Muscle of back (tissue), 11 donors: Measurements from ENCODE around the gene UBAC2. TPM values are rescaled to one million over a fixed set of nuclear protein-coding genes. Genes with fewer than 3 reads are reported as not detected.
"Not testable (repeated sequence)": the region's sequence is repeated elsewhere in the genome, so short reads cannot be mapped to it uniquely, and the experiment has no call there.

ENCODE experiments used
- DNase-seq, 3 donors: peaks; one replicate each; pipeline versions ENCODE4 v3.0.0 to v3.0.0-alpha.2; 2013
- polyA plus RNA-seq, 10 donors: library from polyadenylated mRNA; unstranded; fragments of 120-200 nt; gene quantifications; one replicate each; pipeline ENCODE4 v1.2.1, GENCODE V29; 2013; ENCODE audit not compliant: insufficient read length in 10 of 10

UBAC2 gene
- polyA plus RNA-seq, 10 donors: 70.5 to 93.7 (median 80.4) TPM

DNA sequence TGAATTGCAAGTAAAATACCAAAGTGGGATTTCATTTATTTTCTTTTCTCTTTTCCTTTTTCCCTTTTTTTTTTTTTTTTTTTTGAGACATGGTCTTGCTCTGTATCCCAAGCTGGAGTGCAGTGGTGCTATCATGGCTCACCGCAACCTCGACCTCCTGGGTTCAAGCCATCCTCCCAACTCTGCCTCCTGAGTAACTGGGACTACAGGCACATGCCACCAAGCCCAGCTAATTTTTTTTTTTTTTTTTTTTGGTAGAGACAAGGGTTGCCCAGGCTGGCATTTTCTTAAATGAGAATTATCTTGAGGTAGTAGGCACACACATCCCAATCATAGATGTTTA lies 175.1 kb downstream of the UBAC2 start:
- no peak for DNase-seq

DNA sequence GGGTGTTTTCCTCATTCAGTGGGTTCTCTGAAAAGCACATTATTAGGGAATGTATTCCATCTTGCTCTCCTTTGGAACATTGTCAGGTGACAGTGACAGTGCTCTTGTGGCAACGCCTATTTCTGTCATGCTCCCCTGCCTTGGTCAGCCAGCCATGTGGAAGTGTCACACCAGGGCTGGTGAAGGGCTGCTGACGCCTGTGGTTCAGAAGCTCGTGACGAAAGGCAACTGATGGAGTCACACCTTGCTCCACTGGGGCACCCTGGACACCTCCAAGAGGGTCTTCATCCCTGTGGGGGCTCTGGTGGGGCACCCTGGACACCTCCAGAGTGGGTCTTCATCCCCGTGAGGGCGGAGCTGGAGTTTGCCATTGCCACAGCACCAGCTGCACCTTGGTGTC lies 175.5 kb downstream of the UBAC2 start:
- no peak for DNase-seq

DNA sequence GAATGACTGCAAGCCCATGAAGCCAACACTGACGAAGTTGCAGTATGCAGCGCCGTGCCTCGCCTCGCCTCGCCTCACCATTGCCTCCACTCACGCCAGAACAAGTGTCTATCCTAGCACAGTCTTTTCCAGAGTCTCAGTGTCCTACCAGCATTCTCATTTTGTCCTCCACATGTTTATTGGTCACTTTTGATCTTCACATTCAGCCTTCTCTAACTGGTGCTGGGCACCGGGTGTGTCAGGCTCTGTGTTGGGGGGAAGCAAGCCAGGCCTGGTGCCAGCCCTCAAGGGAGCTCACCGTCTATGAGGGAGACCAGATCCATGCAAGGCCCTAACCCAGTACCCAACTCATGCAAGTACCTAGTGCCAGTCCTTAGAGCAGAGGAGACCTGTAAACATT lies 176.3 kb downstream of the UBAC2 start:
- DNase-seq: no peak

DNA sequence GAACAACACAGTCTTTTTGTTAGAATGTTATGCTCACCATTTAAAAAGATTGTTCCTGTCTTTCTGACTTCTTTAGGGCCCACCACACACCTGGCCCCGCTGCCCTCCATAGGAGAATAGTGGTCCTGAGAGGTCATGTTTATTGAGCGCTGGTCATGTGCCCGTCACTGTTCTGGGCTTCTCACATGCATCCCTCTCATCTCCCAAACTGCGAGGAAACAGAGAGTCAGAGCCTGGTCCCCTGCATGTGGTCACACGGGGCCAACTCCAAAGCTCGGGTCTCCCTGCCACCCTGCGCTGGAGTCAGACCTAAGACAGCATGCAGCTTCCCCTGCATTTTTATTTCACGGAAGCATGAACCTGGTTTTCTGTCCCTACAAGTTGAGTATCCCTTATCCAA lies 177.0 kb downstream of the UBAC2 start:
- no peak for DNase-seq

DNA sequence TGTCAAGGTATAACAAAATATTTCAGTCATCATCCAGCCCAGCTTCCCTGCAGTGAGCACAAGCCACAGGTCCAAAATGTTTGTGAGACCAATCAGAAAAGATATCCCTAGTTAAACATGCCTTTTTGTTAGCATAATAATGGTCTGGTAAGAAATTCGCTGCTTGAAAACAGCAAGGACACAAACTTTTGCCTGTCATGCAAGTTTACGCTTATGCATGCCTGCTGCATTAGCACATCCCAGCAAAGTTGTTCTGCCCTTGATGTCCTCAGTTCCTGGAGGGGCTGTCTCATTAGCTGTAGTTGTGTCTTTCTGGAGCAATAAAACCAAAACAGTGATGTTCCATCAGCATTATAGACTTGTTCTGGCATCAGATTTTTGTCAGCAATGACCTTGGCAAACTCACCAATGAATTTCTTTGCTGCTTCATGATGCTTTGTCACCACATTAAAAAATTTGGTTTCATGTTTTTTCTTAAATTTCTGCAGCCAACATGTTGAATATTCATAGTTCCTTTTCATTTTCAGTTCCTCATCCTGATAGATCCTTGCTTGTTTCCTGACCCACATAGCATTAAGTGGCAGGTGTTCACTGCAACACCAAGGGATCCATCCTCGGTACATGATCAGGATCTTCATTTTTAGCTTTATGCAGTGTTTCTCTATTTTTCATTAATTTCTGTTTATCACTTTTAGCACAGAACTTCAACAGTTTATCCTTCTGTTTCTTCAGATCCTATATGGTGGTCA lies 178.5 kb downstream of the UBAC2 start:
- no peak for DNase-seq

DNA sequence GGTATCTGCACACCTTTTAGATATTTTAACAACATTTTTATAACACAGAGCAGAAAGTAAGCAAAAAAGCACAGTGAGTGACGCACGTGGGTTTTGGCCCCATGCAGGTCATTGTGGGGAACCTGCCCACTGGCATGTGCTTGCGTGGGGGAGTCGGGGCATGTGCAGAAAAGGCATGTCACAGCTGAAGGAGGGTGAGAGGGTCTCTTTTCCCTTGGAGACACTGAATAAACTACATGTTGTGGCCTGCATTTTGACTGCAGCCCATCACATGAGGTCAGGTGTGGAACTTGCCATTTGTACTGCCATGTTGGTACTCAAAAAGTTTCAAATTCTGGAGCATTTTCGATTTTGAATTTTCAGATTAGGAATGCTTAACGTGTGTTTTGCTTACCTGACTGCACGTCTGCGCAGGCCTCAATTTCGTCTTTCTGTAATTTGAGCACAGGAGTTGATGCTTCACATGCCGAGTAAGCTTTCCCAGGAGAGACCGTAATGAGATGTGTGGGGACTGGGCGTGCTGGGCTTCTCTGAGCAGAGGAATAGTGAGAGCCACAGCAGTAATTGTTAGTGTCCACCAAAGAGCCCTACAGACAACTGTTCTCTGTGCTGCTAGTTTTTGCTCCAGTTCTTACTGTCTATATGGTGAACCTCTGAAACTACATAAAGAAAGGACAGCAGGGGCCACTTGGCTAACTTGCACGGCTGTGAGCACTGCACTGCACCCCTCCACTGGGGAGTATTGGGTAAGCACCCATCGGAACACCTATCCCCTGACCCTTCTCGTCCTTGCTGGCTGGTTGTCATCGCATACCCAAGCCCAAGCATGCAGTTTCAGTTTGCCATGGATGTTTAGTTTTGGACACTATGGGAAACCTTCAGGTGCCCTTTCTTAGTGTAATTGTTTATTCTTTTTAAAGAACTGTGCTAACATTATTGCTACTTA lies 179.5 kb downstream of the UBAC2 start:
- no peak for DNase-seq

DNA sequence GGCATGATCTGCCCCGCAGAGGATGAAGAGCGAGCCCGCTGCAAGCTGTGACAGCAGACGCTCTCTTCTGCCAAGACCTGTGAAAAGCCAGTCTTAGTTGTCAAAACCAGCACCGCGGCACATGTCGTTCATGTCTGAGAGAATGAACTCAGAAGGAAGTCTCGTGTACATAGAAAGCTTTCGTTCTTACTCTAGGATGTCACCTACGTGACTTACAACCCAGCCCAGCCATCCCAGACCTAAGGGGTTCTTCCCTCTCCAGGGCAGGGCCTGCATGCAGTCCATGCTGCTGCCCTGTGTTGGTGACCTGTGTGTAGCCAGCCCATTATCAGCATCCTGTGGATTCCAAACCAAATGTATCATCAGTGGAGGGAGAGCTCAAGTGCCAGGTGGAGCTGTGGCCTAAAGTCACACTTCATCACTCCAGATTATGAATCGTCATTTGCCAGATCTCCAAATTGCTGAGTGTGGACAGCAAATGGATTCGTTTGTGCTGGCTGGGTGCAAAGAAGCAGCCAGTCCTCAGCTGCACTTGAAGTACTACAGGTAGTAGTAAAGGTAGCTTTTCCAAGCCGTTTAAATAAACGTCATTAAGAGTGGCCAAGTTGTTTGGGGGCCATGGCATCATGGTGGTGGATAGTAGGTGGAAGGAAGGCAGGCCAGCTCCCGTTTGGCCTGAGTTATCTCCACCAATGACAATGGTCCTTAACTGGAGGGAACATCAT lies 180.4 kb downstream of the UBAC2 start:
- DNase-seq: no peak

DNA sequence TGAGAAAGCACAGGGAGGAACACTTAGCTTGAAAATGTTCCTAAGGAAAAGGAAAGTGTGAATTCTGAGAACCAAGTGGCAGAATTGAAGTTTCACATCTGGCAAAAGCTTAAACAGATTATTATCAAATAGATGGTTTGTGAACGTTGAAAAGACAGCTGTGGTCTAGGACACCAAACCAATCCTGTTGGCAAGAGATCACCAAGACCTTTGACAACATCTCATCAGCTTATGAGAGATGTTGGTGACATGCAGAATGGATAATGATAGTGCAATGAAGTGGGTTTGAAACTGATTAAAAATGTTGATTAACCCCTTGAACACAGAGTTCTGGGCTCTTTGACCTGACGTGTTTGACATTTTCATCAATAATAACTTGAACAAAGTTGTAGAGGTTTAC lies 181.1 kb downstream of the UBAC2 start:
- no peak for DNase-seq

DNA sequence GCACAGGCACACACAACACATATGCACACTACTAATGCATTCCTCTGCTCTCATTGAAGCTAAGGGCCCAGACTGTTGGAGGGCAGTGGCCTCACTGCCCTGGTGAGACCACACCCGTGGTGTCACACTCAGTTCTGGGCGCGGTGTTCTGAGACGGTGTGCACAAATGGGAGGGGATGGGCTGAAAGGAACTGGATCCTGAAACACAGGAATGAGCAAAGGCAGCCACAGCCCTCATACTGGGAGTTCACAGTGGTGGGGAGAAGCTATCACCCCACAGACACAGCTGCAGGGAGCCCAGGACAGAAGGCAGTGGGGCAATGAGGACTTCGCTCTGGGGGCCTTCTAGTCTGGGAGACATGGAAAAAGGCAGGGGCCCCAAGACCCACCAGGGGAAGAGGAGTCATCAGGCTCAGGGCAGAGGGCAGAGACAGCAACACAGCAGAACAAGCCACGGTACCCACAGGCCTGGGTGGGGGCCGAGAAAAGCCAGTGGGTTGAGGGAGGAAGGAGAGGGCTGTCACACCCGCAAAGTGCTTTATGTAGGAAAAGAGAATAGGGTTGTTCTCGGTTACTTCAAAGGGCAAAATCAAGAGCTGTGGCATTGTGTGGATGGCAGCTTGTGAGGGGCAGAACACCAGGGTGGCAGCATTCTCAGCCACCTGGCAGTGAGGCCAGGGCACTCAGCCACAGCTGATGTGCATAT lies 181.9 kb downstream of the UBAC2 start:
- DNase-seq: no peak

DNA sequence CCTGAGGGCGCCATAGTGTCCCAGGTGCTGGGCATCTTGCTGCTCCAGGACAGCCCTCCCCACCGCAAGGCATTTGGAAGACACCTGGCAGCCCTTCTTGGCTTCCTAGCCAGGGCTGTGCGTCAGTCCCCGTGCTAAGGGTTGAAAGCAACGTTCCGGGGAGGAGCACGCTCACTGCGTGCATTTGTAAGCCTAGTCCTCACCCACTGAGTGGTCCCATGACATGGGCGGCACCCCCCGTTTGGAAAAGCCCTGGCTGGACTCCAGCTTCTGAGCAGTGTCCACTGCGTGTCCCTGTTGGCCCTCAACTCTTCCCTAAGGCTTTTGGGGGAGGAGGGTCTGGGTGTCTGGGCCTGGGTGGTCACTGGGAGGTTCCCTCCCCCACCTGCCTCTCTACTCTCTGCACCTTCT lies 182.9 kb downstream of the UBAC2 start:
- DNase-seq: no peak

DNA sequence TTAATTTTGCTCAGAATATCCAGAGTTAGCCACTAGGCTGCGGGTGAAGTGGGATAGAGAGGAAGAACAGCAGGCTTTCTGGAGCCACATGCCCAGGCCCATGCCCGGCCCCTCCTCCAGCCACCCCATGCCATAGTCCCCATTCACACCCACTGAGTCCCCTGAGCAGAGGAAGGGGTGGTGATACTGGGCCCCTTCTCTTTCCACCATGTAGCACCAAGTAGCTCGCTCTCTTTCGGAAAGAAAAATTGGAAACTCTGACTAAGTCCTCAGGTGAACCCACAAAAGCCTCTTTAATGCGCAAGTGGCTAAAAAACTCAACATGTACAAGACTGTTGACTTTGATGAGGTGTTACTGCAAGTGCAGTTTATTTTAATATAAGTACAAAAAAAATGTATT lies 183.3 kb downstream of the UBAC2 start:
- DNase-seq: no peak

DNA sequence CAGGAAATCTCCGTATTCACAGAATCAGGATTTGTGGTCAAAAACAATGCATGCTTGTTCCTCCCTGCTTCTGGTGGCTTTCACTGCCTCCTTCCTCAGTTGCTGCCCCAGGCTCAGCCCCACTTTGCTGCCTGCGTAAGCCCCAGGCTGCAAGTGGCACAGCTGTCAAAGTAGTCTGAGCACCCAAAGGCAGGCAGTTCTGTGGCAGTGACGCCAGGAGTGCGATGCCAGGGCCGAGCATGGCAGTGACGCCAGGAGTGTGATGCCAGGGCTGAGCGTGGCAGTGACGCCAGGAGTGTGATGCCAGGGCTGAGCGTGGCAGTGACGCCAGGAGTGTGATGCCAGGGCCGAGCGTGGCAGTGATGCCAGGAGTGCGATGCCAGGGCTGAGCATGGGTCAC lies 183.8 kb downstream of the UBAC2 start:
- DNase-seq: no peak

DNA sequence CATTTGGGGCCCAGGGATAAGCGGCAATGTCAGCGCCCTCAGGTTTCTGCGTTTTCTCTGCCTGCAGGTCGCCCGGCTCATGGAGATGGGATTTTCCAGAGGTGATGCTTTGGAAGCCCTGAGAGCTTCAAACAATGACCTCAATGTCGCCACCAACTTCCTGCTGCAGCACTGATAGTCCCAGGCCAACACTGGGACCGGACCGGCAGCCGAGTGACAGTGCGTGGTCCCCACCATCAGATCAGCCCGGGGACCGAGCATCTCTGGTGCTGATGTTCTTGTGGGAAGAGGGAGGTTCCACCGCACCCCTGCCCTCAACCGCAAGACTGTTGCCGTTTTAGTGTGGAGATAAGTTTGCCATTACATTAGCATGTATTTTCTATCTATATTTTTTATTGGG lies 184.5 kb downstream of the UBAC2 start:
- no peak for DNase-seq

DNA sequence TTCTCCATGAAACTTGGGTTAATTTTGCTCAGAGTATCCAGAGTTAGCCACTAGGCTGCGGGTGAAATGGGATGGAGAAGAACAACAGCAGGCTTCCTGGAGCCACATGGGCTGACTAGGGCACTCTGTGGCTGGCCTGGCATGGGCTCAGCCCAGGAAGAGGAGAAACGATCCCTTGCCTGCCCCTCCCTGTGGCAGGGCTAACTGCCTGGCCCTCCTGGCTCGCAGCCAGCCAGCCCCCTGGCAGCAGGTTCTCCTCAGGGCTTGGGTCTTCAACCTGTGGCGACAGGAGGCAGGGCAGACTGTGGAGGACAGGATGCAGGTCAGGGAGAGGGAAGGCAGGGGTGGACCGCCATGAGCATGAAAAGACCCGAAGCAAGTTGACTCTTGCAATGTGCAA lies 185.3 kb downstream of the UBAC2 start:
- no peak for DNase-seq

DNA sequence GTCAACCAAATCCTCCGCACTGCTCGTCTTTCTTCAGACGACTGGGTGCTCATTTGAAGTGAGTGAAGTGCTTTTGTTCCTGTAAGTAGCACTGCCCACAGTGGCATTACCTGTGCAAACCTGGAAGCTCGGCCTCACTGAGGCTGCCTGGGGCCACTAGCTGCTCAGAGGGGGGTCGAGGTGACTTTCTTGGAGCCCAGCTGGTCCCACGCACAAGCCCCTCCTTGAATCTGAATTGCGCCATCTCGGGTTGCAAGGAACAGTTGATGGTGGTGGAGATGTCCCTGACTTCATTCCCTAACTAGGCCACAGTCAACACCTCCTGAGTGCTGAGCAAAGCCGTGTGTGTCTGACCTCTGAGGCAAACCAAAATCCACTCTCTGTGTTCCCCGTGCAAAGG lies 185.8 kb downstream of the UBAC2 start:
- no peak for DNase-seq

DNA sequence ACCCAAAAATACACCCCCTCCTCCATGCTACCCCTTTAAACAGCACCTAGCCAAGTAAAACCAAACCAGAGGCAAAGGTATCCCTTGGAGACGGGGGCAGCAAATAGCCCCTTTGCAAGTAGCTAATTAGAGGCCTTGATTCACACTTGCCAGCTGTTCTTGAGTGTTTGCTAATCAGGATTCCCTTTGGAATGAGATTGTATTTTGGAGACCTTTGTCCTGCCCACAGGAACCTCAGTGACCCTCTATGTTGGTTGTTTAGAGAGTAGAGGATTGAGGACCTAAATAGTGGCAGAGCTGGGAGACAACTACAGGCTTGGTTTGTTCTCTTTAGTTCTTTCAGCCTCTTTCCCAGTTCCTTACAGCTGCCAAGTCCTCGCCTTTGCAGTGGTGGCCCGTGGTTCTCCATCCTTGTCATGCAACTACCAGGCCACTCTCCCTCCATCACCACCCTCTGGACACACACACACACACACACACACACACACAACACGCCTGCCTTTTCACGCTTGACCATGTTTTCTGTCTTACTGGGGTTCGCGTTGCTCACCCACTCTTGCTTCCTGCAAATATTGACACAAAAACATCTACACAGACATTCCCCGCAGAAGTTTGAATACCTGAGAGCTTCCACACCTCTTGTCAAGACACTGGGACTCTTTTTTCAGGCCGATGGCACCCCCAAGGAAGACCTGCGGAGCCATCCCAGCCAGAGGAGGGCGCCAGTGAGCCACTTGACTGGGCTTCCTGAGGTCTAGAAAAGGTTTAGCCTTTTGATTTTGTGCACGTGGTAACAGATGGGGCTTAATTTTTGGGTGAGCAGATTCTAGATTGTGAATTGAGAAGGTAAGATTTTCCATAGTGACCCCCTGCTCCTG lies 186.5 kb downstream of the UBAC2 start:
- DNase-seq: no peak

DNA sequence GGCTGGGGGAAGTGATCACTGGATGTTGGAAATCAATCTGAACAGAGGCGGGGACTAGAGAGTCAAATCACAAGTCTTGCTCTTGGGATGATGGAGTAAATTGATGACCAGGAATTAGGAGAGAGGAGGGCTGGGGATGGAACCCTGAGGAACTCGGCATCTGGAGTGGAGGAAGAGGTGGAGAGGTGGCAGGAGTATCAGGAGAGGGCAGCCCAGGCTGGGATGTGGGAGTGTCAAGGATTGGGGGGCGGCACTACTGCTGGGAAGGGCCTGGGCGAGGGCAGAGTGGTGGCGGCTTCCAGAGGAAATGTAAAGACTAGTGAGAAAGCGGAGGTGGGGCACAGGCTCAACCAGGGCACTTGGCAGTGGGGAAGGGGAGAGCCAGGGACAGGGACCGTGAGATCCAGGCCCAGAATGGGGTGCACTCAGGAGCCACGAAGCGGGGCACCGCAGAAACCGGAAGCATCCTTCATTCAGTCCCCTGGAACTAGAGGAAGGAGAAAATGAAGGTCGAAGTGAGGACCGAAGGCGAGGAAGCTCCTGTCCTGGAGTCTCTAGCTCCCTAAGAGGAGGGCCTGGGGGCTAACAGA lies 187.8 kb downstream of the UBAC2 start:
- no peak for DNase-seq

DNA sequence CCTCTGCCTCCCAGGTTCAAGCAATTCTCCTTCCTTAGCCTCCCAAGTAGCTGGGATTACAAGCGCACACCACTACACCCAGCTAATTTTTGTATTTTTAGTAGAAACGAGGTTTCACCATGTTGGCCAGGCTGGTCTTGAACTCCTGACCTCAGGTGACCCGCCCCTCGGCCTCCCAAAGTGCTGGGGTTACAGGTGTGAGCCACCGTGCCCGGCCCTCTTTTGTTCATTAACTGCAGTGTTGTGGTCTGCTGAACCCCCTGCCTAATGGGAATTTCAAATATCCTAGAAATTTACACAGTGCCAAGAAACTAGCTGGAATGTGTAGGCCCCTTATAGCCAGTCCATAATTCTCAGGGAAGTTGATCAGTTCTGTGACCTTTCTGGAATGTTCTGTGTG lies 188.4 kb downstream of the UBAC2 start:
- DNase-seq: not testable (repeated sequence)

DNA sequence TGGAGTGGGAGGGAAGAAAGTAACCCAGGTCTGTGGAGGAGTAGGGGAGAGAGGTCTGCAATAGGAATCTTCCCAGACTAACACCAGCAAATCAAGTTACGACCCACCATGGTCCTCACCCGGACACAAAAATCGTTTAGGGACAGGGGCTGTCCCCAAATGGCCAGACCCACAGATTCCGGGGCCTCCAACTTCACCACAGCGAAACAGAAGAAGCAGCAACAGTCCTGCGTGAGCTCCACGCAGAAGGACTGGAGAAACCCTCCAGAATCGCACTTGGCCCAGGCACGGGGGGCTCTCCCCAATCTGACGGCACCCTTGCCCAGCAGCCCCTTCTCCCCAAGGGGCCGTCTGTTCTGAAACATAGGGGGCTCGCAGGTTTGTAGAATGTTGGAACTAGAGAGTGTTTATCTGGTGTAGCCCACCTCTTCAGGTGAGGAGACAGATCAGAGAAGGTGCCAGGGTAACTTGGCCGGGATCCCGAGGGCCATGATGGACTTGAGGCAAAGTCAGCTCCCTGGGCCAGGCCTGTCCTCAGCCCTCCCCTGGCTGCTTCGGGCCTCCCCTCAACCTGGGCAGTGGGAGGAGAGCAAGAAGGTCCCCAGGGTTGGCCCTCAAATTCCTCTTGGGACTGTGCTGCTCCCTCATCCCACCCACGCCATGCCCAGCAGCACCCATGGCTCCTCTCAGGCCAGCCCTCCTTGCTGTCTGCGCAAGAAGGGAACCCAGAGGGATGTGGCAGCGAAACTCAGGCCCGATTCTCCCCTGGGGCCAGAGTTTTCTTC lies 189.1 kb downstream of the UBAC2 start:
- DNase-seq: no peak

DNA sequence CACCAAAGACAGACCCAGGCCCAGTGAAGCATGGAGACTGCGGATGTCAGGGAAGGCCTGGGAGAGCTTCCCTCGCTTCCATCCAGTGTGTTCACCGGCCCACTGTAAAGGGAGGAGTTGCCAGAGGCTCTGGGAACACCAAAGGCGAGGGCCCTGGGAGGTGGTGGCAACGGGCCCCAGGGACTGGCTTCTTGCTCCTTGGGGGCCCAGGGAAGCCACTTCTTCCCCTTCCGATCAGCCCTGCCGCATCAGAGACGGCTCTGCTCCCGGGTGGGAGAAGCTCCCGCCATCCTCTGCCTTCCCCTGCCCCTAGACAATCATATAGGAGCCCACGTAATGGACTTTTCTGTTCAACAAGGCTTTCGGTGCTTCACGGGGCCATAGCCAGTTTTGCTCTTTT lies 189.9 kb downstream of the UBAC2 start:
- no peak for DNase-seq
